Adrenal gland (tissue), 5 donors: ENCODE results near the gene APOA1.

Experiments used
- CTCF ChIP-seq, 6 experiments: fragments of 450-650 bp in 4 of 6; fragments of 200-600 bp in 2 of 6; sonication (generic) in 1 of 6; IDR thresholded peaks; 1 replicate in 5 of 6; 2 replicates in 1 of 6; pipeline versions ENCODE4 v1.5.1 to v1.8.0; 2016 to 2021; ENCODE audit warnings: antibody characterized with exemption in 6 of 6, mild to moderate bottlenecking in 2 of 6, moderate library complexity in 1 of 6
- POLR2A ChIP-seq, 2 donors: fragments of 450-650 bp; IDR thresholded peaks; one replicate each; pipeline ENCODE4 v1.6.1; 2017; ENCODE audit warnings: antibody characterized with exemption in 2 of 2, mild to moderate bottlenecking in 2 of 2, moderate library complexity in 1 of 2
- donor health status: DM: no; HTN: no; CAD: no.

GRCh38 chr11:116812109-116812508 is 25.3 kb downstream of the APOA1 start:
- TF ChIP-seq CTCF (IDR thresholded peaks at IDR 0.05) (no peak), POLR2A (IDR thresholded peaks at IDR 0.05) (no peak)
